IMR-90 (cell line): ENCODE results near the gene UBR1.

Experiments used
- CEBPB ChIP-seq: IDR thresholded peaks from 2 replicates; pipeline ENCODE4 v1.6.1; 2012; ENCODE audit warnings: low read depth, low read length, improper control_type of control experiment
- SMC3 ChIP-seq: fragments of 150-350 bp; IDR thresholded peaks from 2 replicates; pipeline ENCODE4 v1.6.1; 2016; ENCODE audit warnings: low read depth, mild to moderate bottlenecking, antibody characterized with exemption, low read length, moderate library complexity
- TF ChIP-seq, protein P1 (sequence below): conservative IDR thresholded peaks from 2 replicates; pipeline ENCODE4 v1.5.1; 2012; ENCODE audit warnings: mild to moderate bottlenecking, low read depth, low read length, improper control_type of control experiment

DNA sequence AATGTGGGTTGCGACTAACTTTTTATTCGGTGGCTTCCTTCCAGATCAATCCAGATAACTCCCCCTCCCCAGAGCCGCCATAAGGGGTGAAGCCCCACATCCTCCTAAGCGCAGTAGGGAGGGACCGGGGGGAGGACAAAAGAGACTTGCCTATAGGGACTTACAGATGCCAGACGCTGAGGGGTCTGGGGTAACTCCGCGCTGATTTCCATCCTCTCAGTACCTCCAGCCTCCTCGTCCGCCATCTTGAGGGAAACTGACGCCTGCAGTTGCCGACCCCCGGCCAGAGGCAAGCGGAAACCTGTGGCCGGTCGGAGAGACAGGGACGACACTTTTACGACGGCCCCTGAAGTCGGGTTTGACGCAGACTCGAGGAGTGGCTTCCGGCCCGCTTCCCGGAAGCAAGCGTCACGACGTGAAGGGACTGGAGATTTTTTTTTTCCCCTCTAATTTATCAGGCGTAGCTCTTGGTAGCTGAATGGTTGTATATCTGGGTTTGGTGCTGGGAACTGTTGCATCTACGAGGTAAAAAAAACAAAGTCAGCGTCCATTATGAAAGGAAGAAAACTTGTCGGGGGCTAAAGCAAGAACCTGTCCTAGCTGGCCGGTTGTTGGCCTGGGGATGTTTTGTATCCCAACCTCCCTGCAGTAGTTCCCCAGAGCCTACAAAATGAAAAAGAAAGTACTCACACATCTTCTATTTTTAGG lies at the start of gene UBR1:
- TF ChIP-seq SMC3 (no peak), CEBPB (no peak)
- TF ChIP-seq, protein P1, sequence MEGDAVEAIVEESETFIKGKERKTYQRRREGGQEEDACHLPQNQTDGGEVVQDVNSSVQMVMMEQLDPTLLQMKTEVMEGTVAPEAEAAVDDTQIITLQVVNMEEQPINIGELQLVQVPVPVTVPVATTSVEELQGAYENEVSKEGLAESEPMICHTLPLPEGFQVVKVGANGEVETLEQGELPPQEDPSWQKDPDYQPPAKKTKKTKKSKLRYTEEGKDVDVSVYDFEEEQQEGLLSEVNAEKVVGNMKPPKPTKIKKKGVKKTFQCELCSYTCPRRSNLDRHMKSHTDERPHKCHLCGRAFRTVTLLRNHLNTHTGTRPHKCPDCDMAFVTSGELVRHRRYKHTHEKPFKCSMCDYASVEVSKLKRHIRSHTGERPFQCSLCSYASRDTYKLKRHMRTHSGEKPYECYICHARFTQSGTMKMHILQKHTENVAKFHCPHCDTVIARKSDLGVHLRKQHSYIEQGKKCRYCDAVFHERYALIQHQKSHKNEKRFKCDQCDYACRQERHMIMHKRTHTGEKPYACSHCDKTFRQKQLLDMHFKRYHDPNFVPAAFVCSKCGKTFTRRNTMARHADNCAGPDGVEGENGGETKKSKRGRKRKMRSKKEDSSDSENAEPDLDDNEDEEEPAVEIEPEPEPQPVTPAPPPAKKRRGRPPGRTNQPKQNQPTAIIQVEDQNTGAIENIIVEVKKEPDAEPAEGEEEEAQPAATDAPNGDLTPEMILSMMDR, result no peak
